GM21367 (cell line): ENCODE measurements around the gene POLG.

ENCODE experiments used
- ATAC-seq: cut with Tn5 transposase; IDR thresholded peaks from one replicate; pipeline ENCODE4 v1.9.1; 2021; ENCODE audit not compliant: unreplicated experiment

POLG gene

GRCh38 chr15:89327113-89327512, 7.5 kb downstream of the POLG start:
- ATAC-seq = no peak

DNA sequence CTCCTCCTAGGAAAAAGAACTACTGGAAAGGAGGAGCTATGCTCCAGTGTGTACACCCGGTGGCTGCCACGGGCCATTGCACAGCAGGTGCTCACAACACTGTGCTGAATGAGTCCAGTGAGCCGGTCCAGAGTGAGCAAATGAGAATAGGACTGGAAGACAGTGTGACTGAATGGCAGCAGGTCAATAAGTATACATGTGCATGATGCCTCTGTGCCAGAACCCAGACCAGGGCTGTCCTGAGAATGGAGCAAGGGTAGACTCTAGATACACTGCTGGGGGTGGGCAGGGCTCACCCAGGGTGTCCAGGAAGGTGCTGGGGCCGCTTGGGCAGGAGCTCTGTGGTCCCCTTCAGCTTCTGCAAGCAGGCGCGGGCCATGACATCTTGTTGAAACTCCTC, 8.3 kb downstream of the POLG start:
- ATAC-seq = no peak

DNA sequence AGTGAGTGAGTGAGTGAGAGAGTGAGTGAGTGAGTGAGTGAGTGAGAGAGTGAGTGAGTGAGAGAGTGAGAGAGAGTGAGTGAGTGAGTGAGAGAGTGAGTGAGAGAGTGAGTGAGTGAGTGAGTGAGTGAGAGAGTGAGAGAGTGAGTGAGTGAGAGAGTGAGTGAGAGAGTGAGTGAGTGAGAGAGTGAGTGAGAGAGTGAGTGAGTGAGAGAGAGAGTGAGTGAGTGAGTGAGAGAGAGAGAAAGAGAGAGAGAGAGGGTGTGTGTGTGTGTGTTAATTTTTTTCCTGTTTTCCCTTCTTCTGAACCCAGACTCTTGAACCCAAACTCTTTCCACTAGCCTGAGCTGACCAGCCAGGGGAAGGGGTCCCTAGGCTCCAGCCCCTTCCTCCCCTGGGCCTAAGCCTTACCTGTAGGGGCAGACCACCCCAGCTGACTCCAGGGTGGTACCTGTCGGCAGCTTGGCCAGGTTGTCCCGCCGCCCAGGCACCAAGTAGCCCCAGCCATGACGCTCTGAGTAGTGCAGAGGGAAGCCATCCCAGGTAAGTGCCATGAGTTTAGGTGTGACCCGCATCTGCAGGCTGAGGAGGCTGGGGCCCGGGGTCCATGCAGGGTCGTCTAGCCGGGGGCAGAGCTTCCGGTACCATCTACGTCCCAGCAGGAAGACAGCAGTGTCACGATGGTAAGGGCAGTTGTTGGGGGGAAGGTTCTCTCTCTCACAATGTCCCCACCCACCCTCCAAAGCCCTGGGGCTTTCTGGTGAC, 9.4 kb downstream of the POLG start:
- ATAC-seq = no peak

- ATAC-seq = no peak
Observed at GRCh38 chr15:89323825-89324224, 10.8 kb downstream of the POLG start.

DNA sequence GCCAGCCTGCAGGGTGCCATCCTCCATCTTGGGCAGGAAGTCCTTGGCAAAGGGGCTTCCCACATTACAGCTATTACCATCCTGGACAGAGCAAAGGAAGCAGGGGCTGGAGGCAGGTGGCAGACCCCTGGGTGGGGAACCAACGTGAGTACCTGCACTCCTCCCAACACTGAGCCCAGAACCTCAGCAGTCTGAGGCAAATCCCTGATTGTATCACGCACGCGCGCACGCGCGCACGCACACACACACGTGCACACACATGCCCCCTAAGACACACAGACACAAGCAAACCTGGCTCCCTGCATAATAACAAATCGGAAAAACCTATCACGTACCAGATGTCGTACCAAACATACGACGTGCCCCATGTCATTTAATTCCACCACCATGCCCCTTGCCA, 11.8 kb downstream of the POLG start:
- ATAC-seq = no peak

GRCh38 chr15:89321521-89322410, 12.9 kb downstream of the POLG start:
- ATAC-seq = no peak

GRCh38 chr15:89320200-89320599, 14.4 kb downstream of the POLG start:
- ATAC-seq = no peak

DNA sequence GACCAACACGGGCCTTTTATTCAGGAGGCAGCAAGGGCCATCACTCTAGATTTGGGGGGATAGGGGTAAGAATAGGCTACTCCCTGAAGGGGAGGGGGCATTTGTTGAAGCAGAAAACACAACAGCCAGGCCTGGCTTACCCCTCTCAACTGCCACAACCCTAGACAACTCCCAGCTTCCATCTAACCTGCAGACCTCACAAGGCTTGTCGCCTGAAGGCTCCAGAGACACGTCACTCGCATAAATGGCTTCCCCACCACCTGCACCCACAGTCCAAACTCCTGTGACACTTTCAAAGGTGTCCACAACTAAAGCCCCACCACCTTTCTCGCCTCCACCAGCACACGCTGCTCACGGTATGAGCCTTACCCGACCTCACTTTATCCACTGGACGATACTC, 14.9 kb downstream of the POLG start:
- ATAC-seq = no peak

DNA sequence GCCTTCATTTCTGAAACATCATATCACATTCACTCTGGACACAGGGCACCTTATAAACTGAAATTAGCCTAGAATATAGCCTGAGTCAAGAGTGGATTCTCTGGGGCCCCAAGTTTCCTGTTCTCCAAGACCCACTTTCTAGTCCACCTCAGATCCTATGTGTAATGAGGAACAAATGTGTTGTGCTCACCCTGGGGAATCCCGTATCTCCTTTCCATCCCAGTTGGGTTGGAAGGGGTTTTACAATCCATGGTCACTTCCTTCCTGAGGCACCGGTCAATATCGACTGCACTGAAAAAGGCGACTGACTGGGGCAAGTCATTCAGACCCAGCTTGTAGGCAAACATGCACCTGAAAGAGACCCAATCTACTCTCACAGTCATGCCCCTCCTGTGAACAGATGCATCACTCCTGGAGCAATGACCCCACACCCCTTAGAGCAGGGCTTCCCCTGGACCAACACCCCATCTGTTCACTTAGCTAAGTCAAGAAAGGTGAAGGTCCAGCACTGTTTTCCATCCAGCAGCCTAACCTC, 17.4 kb downstream of the POLG start:
- ATAC-seq = no peak

- no peak for ATAC-seq
Observed at GRCh38 chr15:89316504-89316903, 18.1 kb downstream of the POLG start.

- ATAC-seq = no peak
Observed at GRCh38 chr15:89315375-89315929, 19.2 kb downstream of the POLG start.

DNA sequence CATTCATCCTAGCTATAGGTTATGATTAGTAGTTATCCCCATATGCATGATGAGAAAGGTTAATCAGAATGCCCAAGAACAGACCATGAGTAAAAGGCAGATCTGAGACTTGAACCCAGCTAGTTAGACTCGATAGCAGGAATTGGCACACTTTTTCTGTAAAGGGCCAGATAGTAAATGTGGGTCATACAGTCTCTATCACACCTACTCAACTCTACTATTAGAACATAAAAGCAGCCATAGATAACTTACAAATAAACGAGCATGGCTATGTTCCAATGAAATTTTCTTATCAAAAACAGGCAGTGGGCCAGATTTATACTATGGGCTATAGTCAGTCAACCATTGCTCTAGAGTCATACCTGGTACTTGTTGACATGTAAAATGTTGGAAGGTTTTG, 24.6 kb downstream of the POLG start:
- no peak for ATAC-seq

- ATAC-seq = no peak
Observed at GRCh38 chr15:89308236-89308635, 26.4 kb downstream of the POLG start.

- ATAC-seq = no peak
Observed at GRCh38 chr15:89307791-89308190, 26.8 kb downstream of the POLG start.

GRCh38 chr15:89307046-89307587, 27.5 kb downstream of the POLG start:
- no peak for ATAC-seq

DNA sequence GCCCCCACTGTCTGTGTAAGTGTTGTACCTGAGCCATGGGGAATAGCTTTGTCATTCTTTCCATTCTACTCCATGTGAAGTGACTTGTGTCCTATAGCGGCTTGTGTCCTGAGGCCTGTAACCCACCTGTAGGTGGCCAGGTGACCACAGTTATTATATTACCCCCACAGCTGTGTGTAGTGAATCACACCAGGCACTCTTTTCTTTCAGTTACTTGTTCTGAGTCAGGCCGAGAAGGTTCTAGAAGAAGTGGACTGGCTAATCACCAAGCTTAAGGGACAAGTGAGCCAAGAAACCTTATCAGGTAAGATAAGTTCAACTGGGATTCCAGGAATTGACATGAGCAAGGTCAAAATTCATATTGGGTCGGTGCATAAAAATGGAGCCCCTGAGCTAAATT, 29.2 kb downstream of the POLG start:
- ATAC-seq = no peak

DNA sequence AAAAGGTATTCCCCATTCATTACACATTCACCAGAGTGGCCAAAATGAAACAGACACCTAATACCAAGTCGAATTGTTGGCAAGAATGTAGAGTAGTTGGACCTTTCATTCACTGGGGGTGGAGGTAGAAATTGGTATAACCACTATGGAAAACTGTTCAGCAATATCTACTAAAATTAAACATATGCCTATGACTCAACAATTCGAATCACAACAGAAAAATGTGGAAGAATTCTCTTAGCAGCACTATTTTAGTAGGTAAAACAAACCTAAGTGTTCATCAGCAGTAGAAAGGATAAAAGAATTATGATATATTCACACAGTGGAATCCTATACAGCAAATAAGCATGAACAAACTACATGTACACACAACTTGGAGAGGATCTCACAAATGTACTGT, 30.6 kb downstream of the POLG start:
- no peak for ATAC-seq

DNA sequence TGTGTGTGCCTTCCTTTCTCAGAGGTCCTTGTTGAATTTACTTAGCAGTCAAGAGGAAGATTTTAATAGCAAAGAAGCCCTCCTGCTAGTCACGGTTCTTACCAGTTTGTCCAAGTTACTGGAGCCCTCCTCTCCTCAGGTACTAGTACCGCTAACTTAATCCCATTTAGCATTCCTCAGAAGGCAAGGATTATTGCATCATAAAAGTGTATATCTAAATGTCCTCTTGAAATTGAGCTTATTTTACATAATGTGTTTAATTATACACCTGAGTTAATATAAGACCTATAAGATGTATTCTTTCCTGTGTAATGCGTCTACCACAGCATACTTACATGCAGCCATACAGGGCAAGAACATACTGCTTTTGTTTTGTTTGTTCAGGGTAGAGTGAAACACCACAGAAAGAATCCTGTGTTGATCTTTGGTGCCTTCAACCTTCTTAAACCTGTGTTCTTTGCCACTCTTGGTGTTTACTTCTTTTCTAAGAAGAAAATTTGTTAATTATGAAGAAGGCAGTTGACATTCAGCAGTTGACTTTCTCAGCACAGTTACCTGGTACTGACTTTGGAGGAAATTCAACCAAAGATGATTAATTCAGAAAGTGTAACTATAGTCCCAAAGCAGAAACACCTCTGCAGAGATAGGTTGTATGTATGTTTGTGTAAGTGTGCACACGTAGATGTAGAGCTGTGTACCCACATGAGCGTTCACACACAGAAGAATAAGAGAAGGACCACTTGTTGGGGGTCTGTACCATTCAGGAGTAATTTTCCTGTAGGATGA, 33.1 kb downstream of the POLG start:
- ATAC-seq = no peak

DNA sequence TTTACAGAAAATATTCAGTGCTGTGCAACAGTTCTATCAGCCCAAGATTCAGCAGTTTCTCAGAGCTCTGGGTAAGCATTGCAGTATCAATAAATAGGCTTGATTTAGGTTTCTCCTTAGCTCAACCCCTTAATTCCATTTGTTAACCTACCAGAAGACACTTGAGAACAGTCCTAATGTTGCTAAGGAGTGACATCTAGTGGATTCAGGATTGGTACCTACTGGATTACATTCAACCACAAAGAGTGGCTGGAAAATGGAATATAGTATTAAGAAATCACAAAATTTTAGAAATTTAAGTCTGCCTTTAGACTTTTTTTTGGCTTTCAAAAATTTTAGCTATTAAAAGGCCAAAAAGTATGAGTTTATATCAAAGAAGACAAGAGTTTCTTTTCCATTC, 34.7 kb downstream of the POLG start:
- no peak for ATAC-seq

DNA sequence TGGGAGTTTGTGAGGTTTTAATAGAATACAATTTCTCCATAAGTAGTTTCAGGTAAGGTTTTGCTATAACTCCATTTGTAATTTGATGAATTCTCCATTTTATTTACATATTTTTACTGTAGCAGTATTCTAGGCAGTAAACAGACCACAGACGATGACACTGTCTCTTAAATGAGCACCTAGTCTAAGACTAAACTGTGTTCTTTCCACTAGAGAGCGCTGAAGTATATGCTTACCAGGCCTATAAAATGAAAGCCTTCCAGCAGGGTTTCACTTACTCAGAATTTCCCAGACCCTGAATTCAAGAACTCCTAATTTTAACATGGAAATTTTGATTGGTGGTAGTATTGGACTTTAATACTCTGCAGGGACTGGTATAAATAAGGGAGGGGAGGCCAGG, 41.6 kb downstream of the POLG start:
- no peak for ATAC-seq
